KBM-7 (cell line): ENCODE data around the gene LAMP5.

Source experiments
- DNase-seq: peaks from one replicate; pipeline ENCODE4 v3.0.0-alpha.2; 2015
- in situ Hi-C: fragments of 300-500 bp; cut with MboI; formaldehyde crosslinking; loops from 2 replicates; pipeline ENCODE4 v1.14.3; 2020; ENCODE audit warnings: low sequenced_read_pairs, low pct_unique_long_range_greater_than_20kb, mixed read lengths

Gene LAMP5, protein sequence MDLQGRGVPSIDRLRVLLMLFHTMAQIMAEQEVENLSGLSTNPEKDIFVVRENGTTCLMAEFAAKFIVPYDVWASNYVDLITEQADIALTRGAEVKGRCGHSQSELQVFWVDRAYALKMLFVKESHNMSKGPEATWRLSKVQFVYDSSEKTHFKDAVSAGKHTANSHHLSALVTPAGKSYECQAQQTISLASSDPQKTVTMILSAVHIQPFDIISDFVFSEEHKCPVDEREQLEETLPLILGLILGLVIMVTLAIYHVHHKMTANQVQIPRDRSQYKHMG

DNA sequence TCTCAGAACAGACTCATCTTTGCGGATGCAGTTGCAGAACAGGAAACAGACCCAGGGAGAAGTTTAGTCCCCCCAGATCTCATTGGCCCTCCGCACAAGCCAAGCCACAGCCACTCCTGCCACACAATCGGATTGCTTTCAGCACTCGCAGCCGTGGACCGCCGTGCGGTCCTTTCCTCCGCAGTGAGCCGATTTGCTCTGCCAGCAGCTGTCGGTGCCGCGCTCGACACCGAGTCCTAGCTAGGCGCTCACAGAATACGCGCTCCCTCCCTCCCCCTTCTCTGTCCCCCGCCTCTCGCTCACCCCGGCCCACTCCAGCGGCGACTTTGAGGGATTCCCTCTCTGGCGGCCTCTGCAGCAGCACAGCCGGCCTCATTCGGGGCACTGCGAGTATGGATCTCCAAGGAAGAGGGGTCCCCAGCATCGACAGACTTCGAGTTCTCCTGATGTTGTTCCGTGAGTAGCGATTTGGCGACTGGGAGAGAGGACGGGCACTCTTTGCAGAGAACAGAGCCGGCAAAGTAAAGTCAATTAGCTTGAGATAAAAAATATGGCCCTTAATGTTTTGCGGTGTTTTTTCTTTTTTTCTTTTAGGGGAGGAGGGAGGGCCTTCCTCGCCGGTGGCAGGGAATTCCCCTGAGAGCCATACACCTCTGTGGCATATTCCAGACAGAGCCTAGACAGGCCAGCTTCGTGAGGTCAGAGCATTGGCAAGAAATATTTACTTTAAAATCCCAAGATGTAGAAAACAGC, at the start of gene LAMP5:
LAMP5 (plus strand) TSS at position 130 of the 753 bp plus-strand sequence; CDS start at position 393, 263 bp downstream.
- DNase-seq = no peak

DNA sequence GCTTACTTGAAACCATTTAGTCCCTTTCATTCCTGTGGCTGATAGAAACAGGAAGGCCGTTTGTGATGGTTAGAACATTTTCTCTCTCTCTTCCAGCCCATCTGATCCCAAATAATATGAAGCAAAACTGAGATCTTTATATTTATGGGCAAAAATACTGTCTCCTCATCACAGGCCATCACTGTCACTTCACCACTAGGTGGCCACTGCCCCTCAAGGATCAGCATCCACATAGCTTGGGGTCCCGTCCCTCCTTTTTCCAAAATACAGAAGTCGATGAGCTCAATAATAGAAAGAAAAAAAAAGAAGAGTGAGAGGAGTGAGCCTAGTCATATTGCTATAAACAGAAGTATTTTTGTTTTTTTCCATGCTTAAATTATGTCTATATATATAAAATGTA, 46.4 kb upstream of the LAMP5 start:
- in situ Hi-C loops = no loop called here

More for the DNA sequence above, at the start of gene LAMP5:
- in situ Hi-C loops = no loop called here

DNA sequence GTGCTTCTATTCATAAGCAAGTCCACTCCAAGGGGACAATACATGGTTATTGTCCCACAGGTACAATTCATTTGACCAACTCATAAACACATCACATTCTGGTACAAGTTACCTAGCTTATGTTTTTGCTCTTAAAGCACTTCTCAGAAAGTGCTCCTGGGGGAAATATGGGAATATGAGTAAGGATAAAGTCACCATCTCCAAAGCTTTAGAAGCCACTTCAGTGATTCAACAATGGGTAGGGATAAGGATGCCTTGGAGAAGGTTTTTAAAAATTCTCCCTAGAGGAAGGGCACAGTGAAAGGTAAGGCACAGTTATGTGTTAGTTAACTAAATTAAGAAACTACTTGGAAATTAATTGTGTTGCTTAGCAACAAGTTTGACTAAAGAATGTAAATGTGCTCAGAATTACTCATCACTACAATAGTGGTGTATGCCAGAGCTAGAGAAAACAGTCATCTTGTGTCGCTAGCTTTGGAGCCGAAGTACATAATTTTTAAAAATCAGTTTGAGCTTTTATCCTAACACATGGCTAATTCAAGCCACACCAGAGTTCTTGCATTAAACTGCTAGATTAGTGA, 39.5 kb upstream of the LAMP5 start:
- in situ Hi-C loops = no loop called here
- no peak for DNase-seq

More for the DNA sequence above, 46.4 kb upstream of the LAMP5 start:
- DNase-seq = no peak

DNA sequence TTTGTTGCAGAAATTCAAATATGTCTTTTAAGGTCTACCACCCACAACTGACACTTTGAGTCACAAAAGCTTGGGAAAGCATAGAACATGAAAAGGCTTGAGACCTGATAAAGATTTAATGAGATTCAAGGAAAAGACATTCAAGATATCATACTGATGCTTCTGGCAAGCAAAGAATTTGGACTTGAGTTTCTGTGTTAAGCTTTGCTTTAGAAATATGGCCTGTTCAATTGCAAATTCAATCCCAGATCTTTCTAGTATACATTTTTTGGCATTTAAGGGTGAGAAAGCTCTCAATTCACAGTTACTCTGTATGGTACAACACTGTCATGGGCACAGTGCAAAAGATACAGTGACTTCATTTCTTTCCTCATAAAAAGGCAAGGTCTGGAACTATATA, 38.9 kb upstream of the LAMP5 start:
- DNase-seq = no peak
- in situ Hi-C loops = no loop called here

DNA sequence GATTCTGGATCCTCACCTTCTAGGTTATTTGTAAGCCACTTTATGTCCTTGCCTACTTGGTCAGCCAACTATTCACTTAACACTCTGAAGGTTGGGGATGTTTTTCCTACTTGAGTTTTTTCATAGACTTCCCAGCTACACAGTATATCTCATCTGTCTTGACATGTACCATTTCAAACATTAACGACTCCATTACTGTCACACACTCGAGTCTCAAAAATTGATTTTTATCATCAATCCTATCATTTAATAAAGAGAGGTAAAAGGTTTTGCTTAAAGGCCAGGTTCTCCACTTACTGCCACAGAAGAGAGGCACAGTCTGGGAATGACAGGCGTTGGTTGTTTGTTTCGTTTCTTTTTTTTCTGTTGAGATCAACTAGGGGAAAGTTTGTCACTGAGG, 38.2 kb upstream of the LAMP5 start:
- no peak for DNase-seq
- in situ Hi-C loops = no loop called here

DNA sequence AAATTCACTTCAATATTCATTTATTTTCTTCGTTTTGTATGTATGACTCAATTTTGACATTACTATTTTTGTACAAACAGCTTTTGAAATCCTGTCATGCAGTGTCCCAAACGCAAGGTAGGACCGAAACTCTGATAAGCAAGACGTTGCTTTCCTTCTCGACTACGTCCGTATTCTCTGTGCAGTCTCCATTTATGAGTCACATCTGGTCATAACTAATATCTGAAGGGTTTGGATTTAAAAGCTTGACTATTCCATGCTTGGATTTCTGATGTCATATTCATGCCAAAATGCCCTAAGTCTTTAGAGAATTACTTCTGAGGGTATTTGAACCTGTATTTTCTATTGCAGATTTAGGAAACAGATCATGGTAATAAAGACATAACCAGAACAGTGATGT, 37.8 kb upstream of the LAMP5 start:
- no peak for DNase-seq
- in situ Hi-C loops = no loop called here

DNA sequence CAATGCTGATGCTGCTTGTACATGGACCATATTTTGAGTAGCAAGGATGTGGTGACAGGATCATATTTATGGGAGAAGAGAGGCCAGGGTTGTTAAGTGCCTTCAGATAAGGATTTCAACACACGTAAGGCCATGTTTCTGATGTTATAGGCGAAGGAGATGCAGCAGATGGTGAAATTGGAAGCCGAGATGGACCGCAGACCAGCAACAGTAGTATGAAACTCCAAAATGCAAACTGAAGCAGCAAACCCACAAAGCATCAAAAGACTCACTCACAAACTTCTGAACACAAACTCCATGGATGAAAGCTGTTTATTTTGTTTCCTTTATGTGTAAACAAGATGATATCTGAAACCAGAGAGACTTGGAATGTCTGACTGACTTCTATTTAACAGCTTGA, 35.6 kb upstream of the LAMP5 start:
- in situ Hi-C loops = no loop called here
- no peak for DNase-seq

DNA sequence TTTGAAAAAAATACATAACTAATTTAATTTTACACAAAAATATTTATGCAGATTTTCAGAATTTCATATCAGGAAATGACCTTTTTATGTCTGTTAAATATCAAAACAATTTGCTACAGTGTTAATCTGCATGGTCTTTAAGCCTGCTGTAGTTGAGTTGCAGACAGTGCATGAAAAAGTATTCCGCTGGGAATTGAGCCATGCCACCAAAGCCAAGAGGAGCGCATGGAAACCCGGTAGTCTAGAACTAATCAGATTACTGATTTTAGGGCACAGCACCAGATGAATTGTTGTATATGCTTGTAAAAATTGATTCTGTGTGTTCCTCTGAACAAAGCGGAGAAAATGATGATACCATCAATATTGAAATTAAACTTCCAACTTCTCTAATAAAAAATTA, 34.3 kb upstream of the LAMP5 start:
- in situ Hi-C loops = no loop called here
- DNase-seq = no peak

DNA sequence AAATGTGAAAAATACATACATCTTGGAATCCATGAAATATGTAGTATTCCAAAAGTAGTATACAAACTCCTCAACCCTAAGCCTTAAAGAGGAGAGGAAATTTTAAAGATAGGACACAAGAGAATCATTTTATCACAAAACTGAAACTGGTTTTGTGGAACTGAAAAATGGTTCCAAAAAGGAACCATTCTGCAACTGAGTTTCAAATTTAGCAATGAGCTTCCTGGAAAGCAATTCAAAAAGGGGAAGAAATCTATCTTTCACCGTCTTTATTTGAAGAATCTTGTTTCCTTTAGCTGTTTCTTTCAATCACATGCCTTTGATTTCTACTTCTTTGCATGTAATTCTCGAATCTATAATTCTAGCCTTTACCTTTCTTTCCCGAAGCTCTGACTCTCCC, 32.2 kb upstream of the LAMP5 start:
- DNase-seq = no peak
- in situ Hi-C loops = no loop called here

DNA sequence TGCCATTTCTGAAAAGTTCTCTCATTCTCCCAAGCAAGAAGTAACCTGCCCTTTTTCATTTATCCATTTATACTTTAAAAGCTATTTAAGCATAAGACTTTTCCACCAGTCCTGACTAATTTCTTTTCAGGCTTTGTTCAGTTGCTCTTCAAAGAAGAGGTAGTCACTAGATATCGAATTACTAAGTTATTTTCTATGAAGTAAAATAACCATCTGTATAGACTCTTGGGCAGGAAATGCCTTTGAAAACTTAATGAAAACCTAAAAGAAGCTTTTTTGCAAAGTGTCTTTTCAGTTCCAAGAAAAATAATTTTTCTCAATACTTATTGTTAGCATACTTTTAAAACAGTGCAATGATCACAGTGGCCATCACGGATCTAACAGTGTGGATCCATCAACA, 31.3 kb upstream of the LAMP5 start:
- no peak for DNase-seq
- in situ Hi-C loops = no loop called here

DNA sequence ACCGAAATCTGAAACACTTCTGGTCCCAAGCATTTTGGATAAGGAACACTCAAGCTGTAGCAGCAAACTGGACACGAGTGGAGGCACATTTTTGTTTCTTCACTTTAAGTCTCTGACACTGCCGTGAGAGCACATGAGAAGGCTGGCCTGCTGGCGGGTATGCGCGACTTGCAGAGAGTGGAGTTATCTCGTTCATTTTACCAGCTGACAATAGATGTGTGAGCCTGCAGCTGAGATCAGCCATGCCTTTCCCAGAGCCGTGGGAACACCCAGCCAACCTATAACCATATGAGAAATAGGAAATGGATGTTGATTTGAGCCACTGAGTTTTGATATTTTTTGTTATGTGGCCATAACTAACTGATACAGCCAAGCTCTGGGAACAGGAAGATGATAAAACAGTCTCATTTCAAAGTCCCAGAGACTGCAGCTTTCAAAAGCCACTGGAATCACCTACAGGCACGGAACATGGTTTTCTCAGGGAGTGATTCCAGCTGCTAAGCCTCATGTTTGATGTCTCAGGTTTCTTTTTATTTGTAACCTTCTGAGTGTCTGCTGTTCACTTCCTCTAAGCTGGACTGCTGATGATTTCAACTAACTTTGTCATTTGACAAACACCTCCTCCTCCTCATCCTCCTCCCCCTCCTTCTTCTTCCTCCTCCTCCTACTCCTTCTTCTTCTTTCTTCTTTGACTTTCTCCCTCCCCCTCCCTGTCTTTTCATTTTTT, 28.6 kb upstream of the LAMP5 start:
- no peak for DNase-seq
- in situ Hi-C loops = no loop called here

DNA sequence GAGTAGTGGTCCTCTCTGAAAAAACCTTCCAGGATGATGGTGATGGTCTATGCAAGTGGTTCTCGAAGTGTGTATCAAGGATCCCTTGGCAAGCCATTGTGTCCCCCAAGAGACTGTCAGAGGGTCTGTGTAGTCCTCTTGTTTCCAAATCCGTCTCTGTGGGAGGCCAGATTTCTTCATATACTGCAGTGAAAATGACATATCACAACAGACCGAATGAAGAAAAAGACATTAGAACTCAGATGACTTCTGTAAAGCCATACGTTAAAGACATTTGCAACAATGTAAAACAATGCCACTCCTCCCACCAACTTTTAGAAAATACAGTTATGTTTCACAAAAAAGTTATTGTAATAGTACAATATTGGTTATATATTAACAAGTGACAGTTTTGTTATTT, 27.2 kb upstream of the LAMP5 start:
- DNase-seq = no peak
- in situ Hi-C loops = no loop called here

DNA sequence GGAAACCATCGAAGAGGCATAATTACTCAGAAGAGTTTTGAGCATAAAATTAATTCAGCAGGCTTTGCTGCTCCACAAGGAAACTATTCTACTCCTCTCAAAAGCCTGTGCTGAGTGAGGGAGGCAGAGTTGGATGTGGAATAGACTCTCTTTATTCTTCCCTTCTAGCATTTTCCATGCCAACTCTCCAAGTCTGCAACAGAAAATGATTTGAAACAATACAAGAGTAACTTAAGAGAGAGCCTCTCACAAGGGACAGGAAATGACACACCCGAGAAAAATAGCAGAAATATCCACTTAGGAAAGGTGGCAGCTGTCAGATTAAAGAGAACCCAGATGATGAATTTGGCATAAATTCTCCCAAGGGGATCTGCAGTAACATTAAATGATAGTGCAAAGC, 26.3 kb upstream of the LAMP5 start:
- in situ Hi-C loops = no loop called here
- no peak for DNase-seq

DNA sequence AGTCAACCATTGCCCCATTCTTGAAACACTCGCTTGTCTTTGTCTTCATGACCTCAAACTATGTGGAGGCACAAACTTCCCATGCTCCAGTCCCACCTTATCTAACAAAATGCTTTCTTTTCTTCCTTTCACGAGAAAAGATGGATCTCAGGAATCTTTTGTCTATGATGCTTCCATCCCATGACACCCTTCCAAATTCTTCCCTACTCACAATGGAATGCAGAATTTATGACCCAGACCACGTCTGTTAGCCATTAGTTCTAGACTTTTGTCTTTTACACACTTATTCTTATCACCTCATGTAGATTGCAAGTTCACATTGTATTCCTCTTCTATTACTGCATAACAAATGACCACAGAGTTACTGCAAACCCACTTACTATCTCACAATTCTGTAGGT, 24.2 kb upstream of the LAMP5 start:
- in situ Hi-C loops = no loop called here
- DNase-seq = no peak

DNA sequence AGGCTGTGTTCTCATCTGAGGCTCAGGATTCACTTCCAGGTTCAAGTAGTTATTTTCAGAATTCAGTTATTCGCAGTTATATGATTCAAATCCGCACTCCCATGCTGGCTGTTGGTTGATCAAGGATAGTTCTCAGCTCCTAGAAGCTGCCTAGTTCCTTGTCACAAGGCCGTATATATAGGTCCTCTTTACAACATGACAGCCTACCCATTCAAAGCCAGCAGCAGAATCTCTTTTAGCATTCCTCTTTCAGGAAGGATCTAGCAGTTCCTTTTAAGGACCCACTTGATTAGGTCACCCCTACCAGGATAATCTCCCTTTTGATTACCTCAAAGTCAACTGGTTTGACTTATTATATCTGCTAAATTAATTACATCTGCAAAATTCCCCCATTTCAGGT, 23.8 kb upstream of the LAMP5 start:
- no peak for DNase-seq

DNA sequence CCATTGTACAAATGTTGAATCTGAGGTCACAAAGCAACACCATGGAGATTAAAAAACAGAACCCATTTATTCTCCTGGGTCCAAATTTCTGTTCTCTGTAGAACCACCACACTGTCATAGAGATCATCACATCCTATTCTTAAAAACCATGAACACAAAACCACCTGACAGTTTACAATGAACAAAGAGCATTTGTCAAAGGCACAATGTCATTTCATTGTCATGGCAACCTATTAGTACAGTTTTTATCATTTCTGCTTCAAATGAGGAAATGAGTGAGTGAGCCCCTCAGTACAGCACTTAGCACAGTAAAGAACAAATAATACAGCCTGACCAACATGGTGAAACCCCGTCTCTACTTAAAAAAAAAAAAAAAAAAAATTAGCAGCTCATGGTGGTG, 23.1 kb upstream of the LAMP5 start:
- in situ Hi-C loops = no loop called here
- DNase-seq = no peak

More for the DNA sequence above, 23.8 kb upstream of the LAMP5 start:
- in situ Hi-C loops = no loop called here

DNA sequence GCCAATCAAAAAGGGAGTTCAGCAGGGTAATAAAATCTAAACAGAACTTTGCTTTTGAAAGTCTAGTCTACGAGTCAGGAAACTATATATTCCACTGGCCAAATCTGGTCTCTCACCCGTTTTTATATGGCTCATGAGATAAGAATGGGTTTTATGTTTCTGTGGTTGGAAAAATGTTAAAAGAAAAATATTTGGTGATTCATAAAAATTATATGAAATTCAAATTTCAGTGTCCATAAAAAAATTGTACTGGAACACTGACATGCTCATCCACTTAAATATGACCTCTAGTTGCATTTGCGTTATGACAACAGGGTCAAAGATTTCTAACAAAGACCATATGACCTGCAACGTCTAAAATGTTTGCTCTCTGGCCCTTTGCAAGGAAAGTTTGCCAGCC, 22.3 kb upstream of the LAMP5 start:
- in situ Hi-C loops = no loop called here
- DNase-seq = no peak

DNA sequence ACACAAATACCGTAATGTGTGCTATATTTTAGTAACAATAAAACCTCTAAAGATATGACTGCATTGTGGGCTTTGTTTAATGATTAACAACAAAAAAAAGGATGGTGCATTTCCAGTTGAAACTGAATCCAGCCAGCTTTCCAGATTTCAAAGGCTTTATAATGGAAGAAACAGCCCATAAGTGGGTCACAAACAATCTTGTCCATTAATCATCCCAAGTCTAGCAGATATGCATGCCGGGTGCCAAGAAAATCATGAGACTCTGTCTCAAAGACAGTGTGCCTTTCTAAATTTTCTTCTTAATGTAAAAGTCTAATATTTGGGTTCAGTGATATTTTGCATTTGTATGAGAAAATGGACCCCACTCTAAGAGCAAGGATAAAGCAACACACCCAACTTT, 20.6 kb upstream of the LAMP5 start:
- in situ Hi-C loops = no loop called here
- DNase-seq = no peak

DNA sequence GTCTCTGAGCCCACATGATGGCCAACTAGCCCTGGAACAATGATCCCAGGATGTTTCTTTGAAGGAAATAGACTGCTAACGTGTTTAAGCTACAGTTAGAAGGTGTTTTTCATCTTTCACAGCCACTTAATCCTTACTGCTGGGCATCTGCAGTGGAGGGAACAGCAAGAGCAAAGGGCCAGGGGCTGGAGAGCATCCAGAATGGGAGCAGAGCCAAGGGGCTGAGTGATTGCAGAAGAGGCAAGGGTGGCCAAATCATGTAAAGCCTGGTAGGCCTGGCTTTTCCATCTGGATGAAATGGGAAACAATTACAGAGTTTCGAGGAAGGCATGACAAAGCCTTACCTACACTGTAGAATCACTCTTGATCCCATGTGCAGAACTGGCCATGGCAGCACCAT, 18.7 kb upstream of the LAMP5 start:
- in situ Hi-C loops = no loop called here
- no peak for DNase-seq

DNA sequence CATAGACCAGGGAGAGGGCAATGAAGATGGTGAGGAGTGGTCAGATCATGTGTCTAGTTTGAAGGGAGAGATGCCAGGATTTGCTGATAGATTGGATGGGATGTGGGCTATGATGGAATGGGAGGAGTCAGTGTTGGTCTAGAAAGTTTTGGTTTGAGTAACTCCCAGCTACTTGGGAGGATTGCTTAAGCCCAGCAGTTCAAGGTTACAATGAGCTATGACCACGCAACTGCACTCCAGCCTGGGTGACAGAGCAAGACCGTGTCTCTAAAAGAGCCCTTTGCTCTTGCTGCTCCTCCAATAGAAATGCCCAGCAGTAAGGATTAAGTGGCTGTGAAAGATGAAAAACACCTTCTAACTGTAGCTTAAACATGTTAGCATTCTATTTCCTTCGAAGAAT, 18.2 kb upstream of the LAMP5 start:
- in situ Hi-C loops = no loop called here
- DNase-seq = no peak
